Loucy (cell line): ENCODE measurements around the gene SFSWAP.

Experiments used
- CTCF ChIP-seq: fragments of 200-600 bp; sonication (generic); conservative IDR thresholded peaks from 2 replicates; pipeline ENCODE4 v1.5.1; 2014; ENCODE audit warnings: mild to moderate bottlenecking, antibody characterized with exemption, low read length
- EZH2phosphoT487 ChIP-seq: fragments of 200-600 bp; IDR thresholded peaks from 2 replicates; pipeline ENCODE4 v1.6.1; 2018; ENCODE audit warnings: antibody characterized with exemption, mild to moderate bottlenecking, moderate library complexity, borderline replicate concordance

GRCh38 chr12:131736446-131737149, 25.7 kb downstream of the SFSWAP start:
- TF ChIP-seq CTCF = no peak
- no peak for TF ChIP-seq EZH2phosphoT487
